Endothelial cell of umbilical vein (primary cell): ENCODE measurements around the gene PAPOLA. TPM values are rescaled to one million over a fixed set of nuclear protein-coding genes. Genes with fewer than 3 reads are reported as not detected.

ENCODE experiments used
- BruUV-seq: library from RNA; stranded (reverse); fragments of 400-500 nt; replicated peaks from 2 replicates; lab custom pipeline; 2021; lab: Mats Ljungman, UMichigan
- CTCF ChIA-PET: fragments of 300-600, 350-600 bp; sonication (Branson Sonifier 250); formaldehyde crosslinking; loops from one replicate; lab custom pipeline; 2021; ENCODE audit warnings: antibody characterized with exemption, inconsistent platforms; lab: Charles Lee
- POLR2A ChIA-PET: fragments of 300-600, 350-600 bp; sonication (Branson Sonifier 250); formaldehyde crosslinking; loops from one replicate; lab custom pipeline; 2021; ENCODE audit warnings: antibody characterized with exemption, inconsistent platforms; lab: Charles Lee
- DNase-seq: peaks from one replicate; pipeline ENCODE4 v3.0.0-alpha.2; 2011; ENCODE audit warnings: low read depth, low spot score
- FAIRE-seq: peaks from 2 replicates; lab custom pipeline; 2011; peaks lifted over from hg19 to GRCh38; lab: Jason Lieb, UNC
- H2AFZ ChIP-seq: 2 replicates; pipeline ENCODE4 v1.6.0; 2012; ENCODE audit warnings: low read depth, low read length, control low read depth, inconsistent platforms
- H3K27ac ChIP-seq: 2 replicates; pipeline ENCODE4 v1.5.1; 2011; ENCODE audit warnings: low read depth, mild to moderate bottlenecking, control low read depth, low read length, moderate library complexity; ENCODE audit not compliant: insufficient read depth
- H3K27me3 ChIP-seq, 2 experiments: 2 replicates each; pipeline versions ENCODE4 v1.6.0 to v1.6.1; 2011; ENCODE audit warnings: low read length in 2 of 2, mixed read lengths in 1 of 2; ENCODE audit not compliant: control insufficient read depth in 2 of 2, insufficient read depth in 2 of 2
- H3K36me3 ChIP-seq, 2 experiments: 2 replicates in 1 of 2; 3 replicates in 1 of 2; pipeline ENCODE4 v1.5.1; 2011; ENCODE audit warnings: low read length in 2 of 2, mild to moderate bottlenecking in 1 of 2, moderate library complexity in 1 of 2; ENCODE audit not compliant: control insufficient read depth in 2 of 2, insufficient read depth in 2 of 2; ENCODE audit errors: extremely low read depth in 1 of 2
- H3K4me1 ChIP-seq: 3 replicates; pipeline ENCODE4 v1.5.1; 2011; ENCODE audit warnings: mild to moderate bottlenecking, low read length; ENCODE audit not compliant: control insufficient read depth, insufficient read depth; ENCODE audit errors: extremely low read depth
- H3K4me2 ChIP-seq: 2 replicates; pipeline ENCODE4 v1.6.1; 2011; ENCODE audit warnings: low read length, control low read depth, mixed read lengths; ENCODE audit not compliant: insufficient read depth
- H3K4me3 ChIP-seq, 3 experiments: fragments of 200-600 bp in 1 of 3; sonication (generic), shearing (Covaris generic) in 1 of 3; replicated peaks in 1 of 3; 2 replicates each; pipeline ENCODE4 v1.5.1; 2011 to 2016; ENCODE audit warnings: control low read depth in 3 of 3, low read length in 3 of 3, mild to moderate bottlenecking in 2 of 3, inconsistent platforms in 1 of 3, low read depth in 1 of 3, moderate library complexity in 1 of 3; ENCODE audit not compliant: insufficient read depth in 1 of 3
- H3K79me2 ChIP-seq: 2 replicates; pipeline ENCODE4 v1.6.0; 2012; ENCODE audit warnings: low read length, inconsistent platforms; ENCODE audit not compliant: control insufficient read depth, insufficient read depth
- H3K9ac ChIP-seq: replicated peaks from 2 replicates; pipeline ENCODE3; 2011; ENCODE audit warnings: low read length, control low read depth; ENCODE audit not compliant: insufficient read depth; ENCODE audit errors: extremely low read depth
- H3K9me1 ChIP-seq: replicated peaks from 3 replicates; pipeline ENCODE4 v1.6.0; 2011; ENCODE audit warnings: mild to moderate bottlenecking, low read length; ENCODE audit not compliant: control insufficient read depth, insufficient read depth; ENCODE audit errors: extremely low read depth
- H3K9me3 ChIP-seq: replicated peaks from 2 replicates; pipeline ENCODE4 v1.5.1; 2012; ENCODE audit warnings: low read length, inconsistent platforms; ENCODE audit not compliant: control insufficient read depth, insufficient read depth
- H4K20me1 ChIP-seq: replicated peaks from 2 replicates; pipeline ENCODE3; 2011; ENCODE audit warnings: mild to moderate bottlenecking, low read length; ENCODE audit not compliant: control insufficient read depth, insufficient read depth; ENCODE audit errors: extremely low read depth
- EZH2 ChIP-seq: IDR thresholded peaks from 2 replicates; pipeline ENCODE4 v1.6.1; 2012; ENCODE audit warnings: borderline replicate concordance, low read depth, mild to moderate bottlenecking, moderate library complexity, low read length, inconsistent platforms; ENCODE audit not compliant: severe bottlenecking
- FOS ChIP-seq: IDR thresholded peaks from 2 replicates; pipeline ENCODE4 v1.6.1; 2011; ENCODE audit warnings: mild to moderate bottlenecking, low read length, moderate library complexity, borderline replicate concordance; ENCODE audit not compliant: insufficient read depth
- GATA2 ChIP-seq: IDR thresholded peaks from 2 replicates; pipeline ENCODE4 v1.7.0; 2011; ENCODE audit warnings: low read depth, mild to moderate bottlenecking, moderate library complexity, mixed read lengths, low read length; ENCODE audit not compliant: insufficient read length, insufficient read depth
- JUN ChIP-seq: IDR thresholded peaks from 2 replicates; pipeline ENCODE4 v1.6.1; 2011; ENCODE audit warnings: borderline replicate concordance, low read depth; ENCODE audit not compliant: insufficient read length, insufficient read depth
- MYC ChIP-seq: IDR thresholded peaks from one replicate; pipeline ENCODE4 v1.6.1; 2011; ENCODE audit warnings: mild to moderate bottlenecking, low read depth, low read length
- POLR2A ChIP-seq: IDR thresholded peaks from 2 replicates; pipeline ENCODE4 v1.6.1; 2012; ENCODE audit warnings: low read depth, mild to moderate bottlenecking, control low read depth, low read length
- POLR2AphosphoS5 ChIP-seq: IDR thresholded peaks from 2 replicates; pipeline ENCODE4 v1.6.1; 2012; ENCODE audit warnings: low read depth, mild to moderate bottlenecking, control low read depth, low read length, moderate library complexity; ENCODE audit not compliant: insufficient read depth
- dilution Hi-C: fragments of 300-500 bp; cut with MboI; formaldehyde crosslinking; loops from one replicate; pipeline ENCODE4 v1.15.0; 2019; ENCODE audit warnings: low sequenced_read_pairs; ENCODE audit not compliant: extremely low pct_ligation_motif_present
- intact Hi-C: fragments of 100-400 bp; cut with micrococcal nuclease; formaldehyde crosslinking; loops from one replicate; pipeline ENCODE4 v1.10.0; 2022
- polyA plus RNA-seq, 4 experiments: library from polyadenylated mRNA; depleted of rRNA in 3 of 4; stranded (reverse) in 3 of 4; unstranded in 1 of 4; fragments of >200 nt; gene quantifications; 2 replicates each; pipeline versions ENCODE4 v1.2.1 to v1.2.3, GENCODE V29; 2011 to 2012; ENCODE audit warnings: missing spikeins in 1 of 4
- total RNA-seq: library from RNA; stranded (reverse); gene quantifications from 2 replicates; pipeline ENCODE4 v1.2.3, GENCODE V29; 2021
- TF ChIP-seq, protein P1 (sequence below), 2 donors: IDR thresholded peaks; 1 replicate in 1 of 2; 2 replicates in 1 of 2; pipeline ENCODE4 v1.5.1; 2011; ENCODE audit warnings: low read length in 2 of 2, mild to moderate bottlenecking in 2 of 2, moderate library complexity in 2 of 2, control low read depth in 1 of 2, inconsistent platforms in 1 of 2, low read depth in 1 of 2; ENCODE audit not compliant: insufficient read depth in 1 of 2; ENCODE audit errors: extremely low read depth in 1 of 2
- TF ChIP-seq, protein P2 (sequence below): IDR thresholded peaks from 2 replicates; pipeline ENCODE4 v1.6.1; 2011; ENCODE audit not compliant: insufficient read depth, insufficient read length

The PAPOLA gene
- total and polyA plus RNA-seq, 2 donors (not counting 3 experiments of a cell fraction or from before 2014, with no cell fraction given), result 75.4 to 184 TPM

- FAIRE-seq (no peak), DNase-seq (no peak)
- Histone ChIP-seq H4K20me1 (no peaks in the 10 kb centered on the region), H3K9me3 (no peaks in the 10 kb centered on the region), H3K9ac (no peak overlapping the region), H3K27me3 (no peaks in the 10 kb centered on the region), H3K36me3 (no peaks in the 10 kb centered on the region), H2AFZ (no peak overlapping the region), H3K4me3 (no peak overlapping the region), H3K9me1 (no peaks in the 10 kb centered on the region), H3K4me2 (no peak overlapping the region), H3K79me2 (no peaks in the 10 kb centered on the region), H3K4me1 (no peaks in the 10 kb centered on the region), H3K27ac (no peak overlapping the region)
- BruUV-seq, result no TSS peak
- dilution Hi-C loops, result no loop called here
- TF ChIP-seq FOS (no peak), MYC (no peak), JUN (no peak), EZH2 (no peak), POLR2AphosphoS5 (no peak), POLR2A (no peak), GATA2 (no peak)
- TF ChIP-seq, protein P1, sequence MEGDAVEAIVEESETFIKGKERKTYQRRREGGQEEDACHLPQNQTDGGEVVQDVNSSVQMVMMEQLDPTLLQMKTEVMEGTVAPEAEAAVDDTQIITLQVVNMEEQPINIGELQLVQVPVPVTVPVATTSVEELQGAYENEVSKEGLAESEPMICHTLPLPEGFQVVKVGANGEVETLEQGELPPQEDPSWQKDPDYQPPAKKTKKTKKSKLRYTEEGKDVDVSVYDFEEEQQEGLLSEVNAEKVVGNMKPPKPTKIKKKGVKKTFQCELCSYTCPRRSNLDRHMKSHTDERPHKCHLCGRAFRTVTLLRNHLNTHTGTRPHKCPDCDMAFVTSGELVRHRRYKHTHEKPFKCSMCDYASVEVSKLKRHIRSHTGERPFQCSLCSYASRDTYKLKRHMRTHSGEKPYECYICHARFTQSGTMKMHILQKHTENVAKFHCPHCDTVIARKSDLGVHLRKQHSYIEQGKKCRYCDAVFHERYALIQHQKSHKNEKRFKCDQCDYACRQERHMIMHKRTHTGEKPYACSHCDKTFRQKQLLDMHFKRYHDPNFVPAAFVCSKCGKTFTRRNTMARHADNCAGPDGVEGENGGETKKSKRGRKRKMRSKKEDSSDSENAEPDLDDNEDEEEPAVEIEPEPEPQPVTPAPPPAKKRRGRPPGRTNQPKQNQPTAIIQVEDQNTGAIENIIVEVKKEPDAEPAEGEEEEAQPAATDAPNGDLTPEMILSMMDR (IDR thresholded peaks at IDR 0.05; ENCODE audit: extremely low read depth in 1 of 2, insufficient read depth in 1 of 2, low read depth in 1 of 2, low read length in 2 of 2), result no peak
- TF ChIP-seq, protein P2, sequence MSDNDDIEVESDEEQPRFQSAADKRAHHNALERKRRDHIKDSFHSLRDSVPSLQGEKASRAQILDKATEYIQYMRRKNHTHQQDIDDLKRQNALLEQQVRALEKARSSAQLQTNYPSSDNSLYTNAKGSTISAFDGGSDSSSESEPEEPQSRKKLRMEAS, result no peak
- intact Hi-C loops, result no loop called here
- ChIA-PET CTCF (no interaction called here), POLR2A (no interaction called here)
Measured at GRCh38 chr14:96481731-96482314, 20.4 kb upstream of the PAPOLA start.
